Measurements from ENCODE around the gene P3H3.

The P3H3 gene

GRCh38 chr12:6826734-6827436 is 1.3 kb upstream of the P3H3 start:
- no peak for DNase-seq (ENCODE audit: low spot score)

DNA sequence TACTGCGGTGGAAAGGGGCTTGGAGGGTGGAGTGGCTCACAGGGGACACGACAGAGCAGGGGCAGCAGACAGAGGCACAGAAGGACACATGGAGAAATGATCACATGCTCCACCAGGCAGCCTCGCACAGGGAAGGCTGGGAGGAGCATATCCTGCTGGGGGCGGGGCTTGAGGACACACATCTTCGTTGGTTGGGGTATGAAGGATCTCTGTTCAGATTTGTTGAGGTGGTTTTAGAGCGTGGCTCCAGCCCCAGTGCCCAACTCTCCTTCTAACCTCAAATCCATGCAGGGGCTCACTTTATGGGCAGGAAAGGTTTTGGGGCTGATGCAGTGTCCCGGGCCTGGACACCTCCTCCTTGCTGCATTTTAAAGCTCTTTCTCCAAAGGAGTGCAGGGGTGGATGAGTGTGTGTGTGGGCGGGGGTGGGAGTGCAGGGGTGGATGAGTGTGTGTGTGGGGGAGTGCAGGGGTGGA is 733 bp upstream of the P3H3 start:
- DNase-seq (ENCODE audit: low spot score): peak; percentile 83

GRCh38 chr12:6828781-6829535 is 751 bp downstream of the P3H3 start:
- peak; percentile 73 for DNase-seq (ENCODE audit: low spot score)

- peak; percentile 30 for DNase-seq (ENCODE audit: low spot score)
Measured at GRCh38 chr12:6829536-6830220, 1.5 kb downstream of the P3H3 start.

- DNase-seq (ENCODE audit: low spot score): no peak
Measured at GRCh38 chr12:6830286-6830890, 2.2 kb downstream of the P3H3 start.

- no peak for DNase-seq (ENCODE audit: low spot score)
Measured at GRCh38 chr12:6830999-6831398, 2.8 kb downstream of the P3H3 start.

DNA sequence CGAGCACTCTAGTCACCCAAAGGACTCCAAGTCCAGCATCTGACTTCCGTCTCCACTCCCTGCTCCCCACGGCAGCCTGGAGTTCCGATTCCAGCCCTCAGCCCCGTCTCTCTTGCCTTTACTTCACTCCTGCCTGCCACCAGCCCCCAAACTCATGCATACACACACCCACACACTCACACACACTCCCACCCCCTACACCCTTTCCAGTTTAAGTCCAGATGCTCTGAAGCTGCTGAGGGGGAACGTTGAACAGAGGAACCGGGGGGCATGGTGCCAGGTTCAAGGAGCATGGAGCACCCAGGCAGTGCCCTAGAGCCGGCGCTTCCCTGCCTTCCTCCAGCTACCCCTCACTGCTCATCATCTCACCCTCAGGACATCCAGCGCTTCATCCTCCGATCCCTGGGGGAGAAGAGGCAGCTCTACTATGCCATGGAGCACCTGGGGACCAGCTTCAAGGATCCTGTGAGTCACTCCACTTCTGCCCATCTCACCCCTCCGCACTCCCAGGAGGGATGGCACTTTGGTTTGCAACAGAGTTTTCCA is 3.3 kb downstream of the P3H3 start:
- no peak for DNase-seq (ENCODE audit: low spot score)

DNA sequence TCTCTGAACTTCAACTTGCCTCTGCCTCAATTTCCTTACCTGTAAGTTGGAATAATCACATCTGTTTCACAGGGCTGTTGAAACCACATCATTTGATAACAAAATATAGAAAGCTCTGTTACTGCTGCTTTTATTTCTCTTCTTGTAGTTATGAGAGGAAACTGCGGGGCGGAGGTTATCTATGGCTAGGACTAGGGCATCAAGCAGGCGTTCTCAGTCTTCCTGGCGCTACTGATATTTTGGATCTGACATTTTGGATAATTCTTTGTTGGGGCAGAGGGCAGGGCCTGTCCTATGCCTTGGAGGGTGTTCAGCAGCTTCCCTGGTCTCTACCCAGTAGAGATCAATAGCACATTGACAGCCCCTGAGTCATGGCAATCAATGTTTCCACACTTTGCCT is 3.9 kb downstream of the P3H3 start:
- DNase-seq (ENCODE audit: low spot score): no peak

- DNase-seq (ENCODE audit: low spot score): no peak
Measured at GRCh38 chr12:6833189-6833890, 5.1 kb downstream of the P3H3 start.

- DNase-seq (ENCODE audit: low spot score): no peak
Measured at GRCh38 chr12:6834254-6834653, 6.0 kb downstream of the P3H3 start.

GRCh38 chr12:6834873-6835272 is 6.7 kb downstream of the P3H3 start:
- no peak for DNase-seq (ENCODE audit: low spot score)

DNA sequence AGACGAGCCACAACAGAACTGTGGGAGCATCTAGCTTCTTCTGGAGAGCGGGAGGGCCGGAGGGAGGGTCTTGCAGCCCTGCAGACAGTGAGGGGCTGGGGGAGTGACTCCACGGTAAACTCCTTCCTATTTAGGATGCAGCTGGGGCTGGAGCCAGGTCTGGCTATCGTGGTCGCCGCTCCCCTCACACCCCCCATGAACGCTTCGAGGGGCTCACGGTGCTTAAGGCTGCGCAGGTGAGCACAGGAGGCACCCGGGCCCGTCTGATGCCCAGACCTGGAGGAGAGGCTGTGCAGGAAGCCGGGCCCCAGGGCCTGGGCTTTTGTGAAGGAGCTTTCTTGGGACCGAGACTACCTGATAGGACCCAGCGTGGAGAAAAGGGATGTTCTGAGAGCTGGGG is 8.6 kb downstream of the P3H3 start:
- no peak for DNase-seq (ENCODE audit: low spot score)

DNA sequence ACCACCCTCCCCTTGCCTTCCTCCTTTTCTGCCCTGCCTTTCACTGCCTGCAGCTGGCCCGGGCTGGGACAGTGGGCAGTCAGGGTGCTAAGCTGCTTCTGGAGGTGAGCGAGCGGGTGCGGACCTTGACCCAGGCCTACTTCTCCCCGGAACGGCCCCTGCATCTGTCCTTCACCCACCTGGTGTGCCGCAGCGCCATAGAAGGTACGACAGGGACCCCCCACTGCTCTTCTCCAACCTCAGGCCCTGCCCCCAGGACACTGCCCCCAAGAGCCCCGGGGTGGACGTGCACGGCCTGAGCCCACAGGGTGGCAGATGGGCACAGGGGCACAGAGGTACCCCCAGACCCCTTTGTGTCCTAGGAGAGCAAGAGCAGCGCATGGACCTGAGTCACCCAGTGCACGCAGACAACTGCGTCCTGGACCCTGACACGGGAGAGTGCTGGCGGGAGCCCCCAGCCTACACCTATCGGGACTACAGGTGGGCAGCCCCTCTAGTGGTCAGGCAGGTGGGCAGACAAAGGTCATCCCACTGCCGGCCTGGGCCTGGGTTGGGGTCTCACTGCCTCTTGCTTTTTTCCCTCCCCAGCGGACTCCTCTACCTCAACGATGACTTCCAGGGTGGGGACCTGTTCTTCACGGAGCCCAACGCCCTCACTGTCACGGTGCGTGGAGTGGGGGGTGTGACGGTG is 9.3 kb downstream of the P3H3 start:
- no peak for DNase-seq (ENCODE audit: low spot score)

- no peak for DNase-seq (ENCODE audit: low spot score)
Measured at GRCh38 chr12:6838854-6839253, 10.6 kb downstream of the P3H3 start.

- DNase-seq (ENCODE audit: low spot score): no peak
Measured at GRCh38 chr12:6839482-6840201, 11.4 kb downstream of the P3H3 start.

DNA sequence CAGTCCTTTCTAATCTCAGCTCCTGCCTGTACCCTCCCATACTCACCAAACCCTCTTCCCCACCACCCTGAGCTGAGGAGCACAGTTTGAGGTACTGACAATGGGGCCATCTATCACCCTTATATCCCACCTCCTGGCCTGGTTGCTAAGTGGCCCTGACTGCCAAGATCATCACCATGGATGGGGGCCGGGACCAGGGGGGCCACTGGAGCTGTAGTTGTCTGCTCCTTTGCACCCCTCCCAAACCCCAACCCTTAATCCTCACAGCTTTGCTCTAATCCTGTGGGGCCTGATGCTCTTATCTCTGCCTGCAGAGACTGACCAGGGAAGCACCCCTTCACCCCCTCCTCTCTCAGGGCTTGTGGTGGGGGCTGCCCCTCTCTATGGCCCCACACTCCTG is 12.1 kb downstream of the P3H3 start:
- no peak for DNase-seq (ENCODE audit: low spot score)

- DNase-seq (ENCODE audit: low spot score): no peak
Measured at GRCh38 chr12:6840761-6841515, 12.7 kb downstream of the P3H3 start, which contains the start of gene GNB3. Gene GNB3 (plus strand): TSS chr12:6840925. CDS start chr12:6841288, 363 bp downstream.

DNA sequence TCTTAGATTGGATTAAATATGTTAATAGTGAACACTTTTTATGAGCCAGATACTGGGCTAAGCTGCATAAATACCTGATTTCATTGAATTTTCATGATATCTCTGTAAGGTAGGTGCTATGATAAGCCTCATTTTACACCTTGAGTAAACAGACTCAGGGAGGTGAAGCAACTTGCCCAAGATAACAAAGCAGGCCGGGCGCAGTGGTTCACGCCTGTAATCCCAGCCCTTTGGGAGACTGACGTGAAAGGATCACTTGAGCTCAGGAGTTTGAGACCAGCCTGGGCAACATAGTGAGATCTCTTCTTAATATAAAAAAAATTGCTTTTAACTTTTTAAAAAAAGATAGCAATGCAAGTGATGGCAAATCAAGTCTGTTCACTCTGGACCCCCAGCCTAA is 13.9 kb downstream of the P3H3 start:
- no peak for DNase-seq (ENCODE audit: low spot score)

GRCh38 chr12:6843118-6843902 is 15.1 kb downstream of the P3H3 start:
- DNase-seq (ENCODE audit: low spot score): no peak

Data from RKO (cell line).